Esophagus squamous epithelium (tissue), 5 donors: Measurements from ENCODE around the gene DUSP2. TPM values are rescaled to one million over a fixed set of nuclear protein-coding genes. Genes with fewer than 3 reads are reported as not detected.

ENCODE experiments used
- DNase-seq: peaks from one replicate; lab custom pipeline; 2025; lab: John Stamatoyannopoulos, UW
- H3K27ac ChIP-seq, 4 donors: fragments of 200-600 bp; sonication (generic); one replicate each; pipeline ENCODE4 v1.5.1; 2016 to 2019; ENCODE audit warnings: mild to moderate bottlenecking in 1 of 4
- H3K27me3 ChIP-seq, 4 donors: fragments of 200-600 bp; sonication (generic); 1 replicate in 3 of 4; 2 replicates in 1 of 4; pipeline versions ENCODE4 v1.5.1 to v1.6.0; 2017 to 2021; ENCODE audit warnings: antibody characterized with exemption in 1 of 4
- H3K36me3 ChIP-seq, 3 donors: fragments of 200-600 bp; sonication (generic); one replicate each; pipeline ENCODE4 v1.5.1; 2016 to 2019
- H3K4me1 ChIP-seq, 3 donors: fragments of 200-600 bp; sonication (generic); one replicate each; pipeline ENCODE4 v1.5.1; 2017 to 2019
- H3K4me3 ChIP-seq, 4 donors: fragments of 200-600 bp; sonication (generic); 1 replicate in 3 of 4; 2 replicates in 1 of 4; pipeline ENCODE4 v1.5.1; 2016 to 2019; ENCODE audit warnings: mild to moderate bottlenecking in 2 of 4, moderate library complexity in 1 of 4
- H3K9me3 ChIP-seq, 3 donors: fragments of 200-600 bp; sonication (generic); one replicate each; pipeline ENCODE4 v1.5.1; 2016 to 2019
- CTCF ChIP-seq, 6 experiments: fragments of 450-650 bp in 4 of 6; fragments of 200-600 bp in 2 of 6; sonication (generic) in 2 of 6; IDR thresholded peaks; one replicate each; pipeline ENCODE4 v1.5.1; 2016 to 2019; ENCODE audit warnings: antibody characterized with exemption in 6 of 6, mild to moderate bottlenecking in 4 of 6, moderate library complexity in 4 of 6
- POLR2A ChIP-seq, 4 donors: fragments of 450-650 bp; IDR thresholded peaks; one replicate each; pipeline ENCODE4 v1.6.1; 2017; ENCODE audit warnings: antibody characterized with exemption in 4 of 4, mild to moderate bottlenecking in 4 of 4, moderate library complexity in 3 of 4
- WGBS, 2 donors: methylation state at CpG; one replicate each; pipeline ENCODE4 v1.1.5; 2018; 5-methylcytosine and 5-hydroxymethylcytosine counted together
- intact Hi-C: fragments of 100-400 bp; cut with DNase I; formaldehyde crosslinking; loops from one replicate; pipeline ENCODE4 v1.15.0; 2022
- total RNA-seq, 4 donors: library from RNA; depleted of rRNA; stranded (reverse); fragments of >200 nt; gene quantifications; one replicate each; pipeline ENCODE4 v1.1.0, GENCODE V29; 2016
- donor health status: DM: yes; HTN: yes; CAD: no.

DUSP2 gene
- total RNA-seq, 4 donors from 2014 or later = 1.5 to 10.3 (median 5.6) TPM

GRCh38 chr2:96110621-96111256 lies 34.5 kb downstream of the DUSP2 start:
- TF ChIP-seq POLR2A (IDR thresholded peaks at IDR 0.05) = no peak
- no peak for TF ChIP-seq CTCF (IDR thresholded peaks at IDR 0.05)
- H3K36me3 ChIP-seq = no peaks in the 10 kb centered on the region
- peaks cover 0 to 9% (median 0%) of the 10 kb centered on the region in 3 donors for H3K4me1 ChIP-seq
- no peak overlapping the region for H3K4me3 ChIP-seq
- intact Hi-C loops = no loop called here
- 73% methylated on average over 8 of the region's 13 CpGs; no CpG with 5 or more reads in 1 of the 2 donors for WGBS, 2 donors
- peaks cover 0 to 44% (median 0%) of the 10 kb centered on the region in 4 donors for H3K27me3 ChIP-seq
- H3K9me3 ChIP-seq = peaks cover 0 to 8% (median 2%) of the 10 kb centered on the region in 3 donors
- no peak for DNase-seq
- H3K27ac ChIP-seq = no peak overlapping the region

GRCh38 chr2:96109931-96110511 lies 35.2 kb downstream of the DUSP2 start:
- 100% methylated on average over 1 of the region's 3 CpGs; no CpG with 5 or more reads in 1 of the 2 donors for WGBS, 2 donors
- DNase-seq = no peak
- Histone ChIP-seq H3K9me3 (peaks cover 0 to 15% (median 10%) of the 10 kb centered on the region in 3 donors), H3K36me3 (no peaks in the 10 kb centered on the region), H3K4me1 (peaks cover 0 to 9% (median 0%) of the 10 kb centered on the region in 3 donors), H3K27me3 (peaks cover 0 to 42% (median 0%) of the 10 kb centered on the region in 4 donors), H3K27ac (peak overlapping the region in 1 of 4 donors; percentile 23), H3K4me3 (no peak overlapping the region)
- intact Hi-C loops = no loop called here
- TF ChIP-seq POLR2A (IDR thresholded peaks at IDR 0.05) (no peak), CTCF (IDR thresholded peaks at IDR 0.05) (no peak)

GRCh38 chr2:96109361-96109680 lies 35.9 kb downstream of the DUSP2 start:
- TF ChIP-seq POLR2A (IDR thresholded peaks at IDR 0.05) (no peak), CTCF (IDR thresholded peaks at IDR 0.05) (no peak)
- Histone ChIP-seq H3K36me3 (no peaks in the 10 kb centered on the region), H3K4me1 (peaks cover 0 to 9% (median 0%) of the 10 kb centered on the region in 3 donors), H3K27me3 (peaks cover 0 to 36% (median 0%) of the 10 kb centered on the region in 4 donors), H3K27ac (peak overlapping the region in 2 of 4 donors; percentile 23 to 47), H3K4me3 (no peak overlapping the region), H3K9me3 (peaks cover 0 to 19% (median 10%) of the 10 kb centered on the region in 3 donors)
- no peak for DNase-seq
- WGBS, 2 donors = 40% methylated on average over 1 of the region's 3 CpGs; no CpG with 5 or more reads in 1 of the 2 donors
- intact Hi-C loops = no loop called here

GRCh38 chr2:96108541-96109360 lies 36.5 kb downstream of the DUSP2 start:
- Histone ChIP-seq H3K27me3 (peaks cover 0 to 36% (median 0%) of the 10 kb centered on the region in 4 donors), H3K4me3 (no peak overlapping the region), H3K36me3 (no peaks in the 10 kb centered on the region), H3K9me3 (peaks cover 0 to 19% (median 10%) of the 10 kb centered on the region in 3 donors), H3K4me1 (peaks cover 0 to 9% (median 0%) of the 10 kb centered on the region in 3 donors), H3K27ac (peak overlapping the region in 2 of 4 donors; percentile 23 to 47)
- intact Hi-C loops = no loop called here
- TF ChIP-seq POLR2A (IDR thresholded peaks at IDR 0.05) = no peak
- no peak for TF ChIP-seq CTCF (IDR thresholded peaks at IDR 0.05)
- 45 to 76% methylated on average over 3 to 13 of the region's 17 CpGs for WGBS, 2 donors
- DNase-seq = no peak
